ENCODE data around the gene HDGF. TPM values are rescaled to one million over a fixed set of nuclear protein-coding genes. Genes with fewer than 3 reads are reported as not detected.

The HDGF gene
- total and polyA plus RNA-seq, 9 of the 15 experiments (the other 6 are each of a cell fraction or from before 2014, with no cell fraction given) = 38.8 to 601 (median 400) TPM

DNA sequence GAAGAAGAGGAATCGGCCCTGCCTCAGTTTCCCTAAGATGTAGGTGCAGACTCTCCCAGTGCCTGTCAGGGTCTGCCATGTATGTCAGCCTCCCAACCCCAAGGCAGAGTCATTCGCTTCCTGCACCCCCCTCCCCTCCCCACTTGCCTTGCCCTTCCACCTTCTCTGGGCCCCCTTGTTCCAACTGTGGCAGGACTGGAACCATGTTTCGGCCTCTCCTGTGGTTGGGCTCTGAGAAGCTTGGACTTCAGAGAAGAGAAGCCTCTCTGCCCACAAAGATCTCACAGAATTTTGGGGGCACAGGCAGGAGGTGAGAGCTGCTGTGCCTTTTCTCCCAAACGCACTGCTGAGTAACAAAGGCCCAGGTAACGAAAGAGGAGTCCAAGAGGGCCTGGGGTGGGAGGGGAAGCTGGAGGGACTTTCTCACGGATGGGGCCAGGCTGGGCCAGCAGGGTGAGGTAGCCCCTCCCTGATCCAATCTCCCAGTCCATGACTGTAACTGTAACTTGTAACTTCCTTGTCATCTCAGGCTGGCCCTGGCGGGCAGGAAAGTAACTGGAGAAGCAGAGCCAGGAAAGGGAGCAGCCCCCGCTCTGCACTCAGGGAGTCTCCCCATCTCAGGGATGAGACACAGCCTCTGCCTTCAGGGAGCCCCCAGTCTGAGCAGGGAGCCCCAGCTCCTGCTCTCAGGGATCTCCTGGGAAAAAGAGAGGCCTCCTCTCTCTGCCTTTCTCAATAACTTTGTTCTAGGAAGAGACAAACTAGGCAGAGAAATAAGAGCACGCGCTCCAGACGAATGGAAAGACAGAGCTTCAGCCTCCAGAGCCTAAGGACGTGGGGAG is 57.4 kb downstream of the HDGF start (continued):
- TF ChIP-seq MGA (IDR thresholded peaks at IDR 0.05) = no peak
- TF ChIP-seq, protein P1, sequence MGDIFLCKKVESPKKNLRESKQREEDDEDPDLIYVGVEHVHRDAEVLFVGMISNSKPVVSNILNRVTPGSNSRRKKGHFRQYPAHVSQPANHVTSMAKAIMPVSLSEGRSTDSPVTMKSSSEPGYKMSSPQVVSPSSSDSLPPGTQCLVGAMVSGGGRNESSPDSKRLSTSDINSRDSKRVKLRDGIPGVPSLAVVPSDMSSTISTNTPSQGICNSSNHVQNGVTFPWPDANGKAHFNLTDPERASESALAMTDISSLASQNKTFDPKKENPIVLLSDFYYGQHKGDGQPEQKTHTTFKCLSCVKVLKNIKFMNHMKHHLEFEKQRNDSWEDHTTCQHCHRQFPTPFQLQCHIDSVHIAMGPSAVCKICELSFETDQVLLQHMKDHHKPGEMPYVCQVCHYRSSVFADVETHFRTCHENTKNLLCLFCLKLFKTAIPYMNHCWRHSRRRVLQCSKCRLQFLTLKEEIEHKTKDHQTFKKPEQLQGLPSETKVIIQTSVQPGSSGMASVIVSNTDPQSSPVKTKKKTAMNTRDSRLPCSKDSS (IDR thresholded peaks at IDR 0.05; ENCODE audit: low read depth, partially characterized antibody) = no peak
- no peak for TF ChIP-seq SIN3B (IDR thresholded peaks at IDR 0.05; ENCODE audit: low read depth)
- TF ChIP-seq ATF7 (IDR thresholded peaks at IDR 0.05) = peak; percentile 76
- TF ChIP-seq, protein P2, sequence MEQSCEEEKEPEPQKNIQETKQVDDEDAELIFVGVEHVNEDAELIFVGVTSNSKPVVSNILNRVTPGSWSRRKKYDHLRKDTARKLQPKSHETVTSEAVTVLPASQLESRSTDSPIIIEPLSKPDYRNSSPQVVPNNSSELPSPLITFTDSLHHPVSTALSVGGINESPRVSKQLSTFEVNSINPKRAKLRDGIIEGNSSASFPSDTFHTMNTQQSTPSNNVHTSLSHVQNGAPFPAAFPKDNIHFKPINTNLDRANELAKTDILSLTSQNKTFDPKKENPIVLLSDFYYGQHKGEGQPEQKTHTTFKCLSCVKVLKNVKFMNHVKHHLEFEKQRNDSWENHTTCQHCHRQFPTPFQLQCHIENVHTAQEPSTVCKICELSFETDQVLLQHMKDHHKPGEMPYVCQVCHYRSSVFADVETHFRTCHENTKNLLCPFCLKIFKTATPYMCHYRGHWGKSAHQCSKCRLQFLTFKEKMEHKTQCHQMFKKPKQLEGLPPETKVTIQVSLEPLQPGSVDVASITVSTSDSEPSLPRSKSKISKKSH (CRISPR knock-in tag; IDR thresholded peaks at IDR 0.05) = no peak
- TF ChIP-seq, protein P3, sequence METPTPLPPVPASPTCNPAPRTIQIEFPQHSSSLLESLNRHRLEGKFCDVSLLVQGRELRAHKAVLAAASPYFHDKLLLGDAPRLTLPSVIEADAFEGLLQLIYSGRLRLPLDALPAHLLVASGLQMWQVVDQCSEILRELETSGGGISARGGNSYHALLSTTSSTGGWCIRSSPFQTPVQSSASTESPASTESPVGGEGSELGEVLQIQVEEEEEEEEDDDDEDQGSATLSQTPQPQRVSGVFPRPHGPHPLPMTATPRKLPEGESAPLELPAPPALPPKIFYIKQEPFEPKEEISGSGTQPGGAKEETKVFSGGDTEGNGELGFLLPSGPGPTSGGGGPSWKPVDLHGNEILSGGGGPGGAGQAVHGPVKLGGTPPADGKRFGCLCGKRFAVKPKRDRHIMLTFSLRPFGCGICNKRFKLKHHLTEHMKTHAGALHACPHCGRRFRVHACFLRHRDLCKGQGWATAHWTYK (CRISPR knock-in tag; IDR thresholded peaks at IDR 0.05) = peak; percentile 89
- TF ChIP-seq DIDO1 (tag; IDR thresholded peaks at IDR 0.05; ENCODE audit: low read depth) = no peak
- TF ChIP-seq EGR1 (conservative IDR thresholded peaks at IDR 0.05) = no peak
- no peak for TF ChIP-seq SIN3A (IDR thresholded peaks at IDR 0.05; ENCODE audit: borderline replicate concordance in 2 of 2, control insufficient read depth in 1 of 2, low read depth in 2 of 2, low read length in 2 of 2)

Data from K562 (cell line).